ENCODE measurements around the gene CCDC106. TPM values are rescaled to one million over a fixed set of nuclear protein-coding genes. Genes with fewer than 3 reads are reported as not detected.

The CCDC106 gene
- total RNA-seq, 2 donors from 2014 or later = 2.6 to 4.8 TPM

- TF ChIP-seq CTCF (IDR thresholded peaks at IDR 0.05) = no peak
- H3K9me3 ChIP-seq = no peaks in the 10 kb centered on the region
- intact Hi-C loops (cut with DNase I) = no loop called here
- peak; percentile 75 for DNase-seq
- no peak overlapping the region for H3K4me3 ChIP-seq
- no peak overlapping the region for H3K27ac ChIP-seq
- H3K36me3 ChIP-seq = peaks cover 37% of the 10 kb centered on the region
- no peaks in the 10 kb centered on the region for H3K27me3 ChIP-seq
- no peak overlapping the region for H3K9ac ChIP-seq (ENCODE audit: low read depth in 2 of 2, low read length in 2 of 2)
- H3K4me1 ChIP-seq = peaks cover 3% of the 10 kb centered on the region
Observed at GRCh38 chr19:55694241-55694655, 46.2 kb downstream of the CCDC106 start.

- H3K27ac ChIP-seq = no peak overlapping the region
- no peaks in the 10 kb centered on the region for H3K4me1 ChIP-seq
- H3K9ac ChIP-seq (ENCODE audit: low read depth in 2 of 2, low read length in 2 of 2) = no peak overlapping the region
- peaks cover 32% of the 10 kb centered on the region for H3K36me3 ChIP-seq
- no peaks in the 10 kb centered on the region for H3K9me3 ChIP-seq
- DNase-seq = no peak
- intact Hi-C loops (cut with DNase I) = no loop called here
- no peak for TF ChIP-seq CTCF (IDR thresholded peaks at IDR 0.05)
- no peaks in the 10 kb centered on the region for H3K27me3 ChIP-seq
- H3K4me3 ChIP-seq = no peak overlapping the region
Observed at GRCh38 chr19:55694656-55695491, 46.9 kb downstream of the CCDC106 start.

- Histone ChIP-seq H3K27me3 (no peaks in the 10 kb centered on the region), H3K36me3 (peaks cover 25% of the 10 kb centered on the region), H3K9ac (ENCODE audit: low read depth in 2 of 2, low read length in 2 of 2) (no peak overlapping the region), H3K4me1 (no peaks in the 10 kb centered on the region), H3K4me3 (no peak overlapping the region), H3K27ac (no peak overlapping the region), H3K9me3 (no peaks in the 10 kb centered on the region)
- intact Hi-C loops (cut with DNase I) = no loop called here
- TF ChIP-seq CTCF (IDR thresholded peaks at IDR 0.05) = no peak
- DNase-seq = no peak
Observed at GRCh38 chr19:55695511-55696290, 47.7 kb downstream of the CCDC106 start.

GRCh38 chr19:55696301-55697068, 48.5 kb downstream of the CCDC106 start:
- Histone ChIP-seq H3K9me3 (no peaks in the 10 kb centered on the region), H3K27me3 (no peaks in the 10 kb centered on the region), H3K4me3 (no peak overlapping the region), H3K36me3 (peaks cover 19% of the 10 kb centered on the region), H3K9ac (ENCODE audit: low read depth in 2 of 2, low read length in 2 of 2) (no peak overlapping the region), H3K27ac (no peak overlapping the region), H3K4me1 (no peaks in the 10 kb centered on the region)
- TF ChIP-seq CTCF (IDR thresholded peaks at IDR 0.05) = no peak
- no peak for DNase-seq
- intact Hi-C loops (cut with DNase I) = no loop called here

- intact Hi-C loops (cut with DNase I) = no loop called here
- Histone ChIP-seq H3K36me3 (peaks cover 14% of the 10 kb centered on the region), H3K4me1 (no peaks in the 10 kb centered on the region), H3K9ac (ENCODE audit: low read depth in 2 of 2, low read length in 2 of 2) (no peak overlapping the region), H3K27me3 (no peaks in the 10 kb centered on the region), H3K4me3 (no peak overlapping the region), H3K27ac (no peak overlapping the region), H3K9me3 (no peaks in the 10 kb centered on the region)
- TF ChIP-seq CTCF (IDR thresholded peaks at IDR 0.05) = no peak
- DNase-seq = no peak
Observed at GRCh38 chr19:55697069-55697440, 49.0 kb downstream of the CCDC106 start.
